GM19043 (cell line): ENCODE data around the gene UBXN7.
"Not testable (repeated sequence)": the region's sequence is repeated elsewhere in the genome, so short reads cannot be mapped to it uniquely, and the experiment has no call there.

Experiments used
- ATAC-seq: cut with Tn5 transposase; IDR thresholded peaks from one replicate; pipeline ENCODE4 v1.9.1; 2021; ENCODE audit warnings: low read depth; ENCODE audit not compliant: unreplicated experiment

Gene UBXN7

GRCh38 chr3:196357905-196358304, 74.3 kb downstream of the UBXN7 start:
- no peak for ATAC-seq

- no peak for ATAC-seq
Measured at GRCh38 chr3:196356556-196356955, 75.7 kb downstream of the UBXN7 start.

GRCh38 chr3:196355668-196356067, 76.6 kb downstream of the UBXN7 start:
- ATAC-seq, result no peak

GRCh38 chr3:196354132-196354531, 78.1 kb downstream of the UBXN7 start:
- no peak for ATAC-seq

GRCh38 chr3:196351541-196351940, 80.7 kb downstream of the UBXN7 start:
- no peak for ATAC-seq

- no peak for ATAC-seq
Measured at GRCh38 chr3:196350067-196350466, 82.2 kb downstream of the UBXN7 start.

GRCh38 chr3:196348698-196349097, 83.5 kb downstream of the UBXN7 start:
- no peak for ATAC-seq

GRCh38 chr3:196344663-196345062, 87.6 kb downstream of the UBXN7 start:
- ATAC-seq, result no peak

GRCh38 chr3:196343917-196344316, 88.3 kb downstream of the UBXN7 start:
- not testable (repeated sequence) for ATAC-seq

- ATAC-seq, result no peak
Measured at GRCh38 chr3:196341137-196341536, 91.1 kb downstream of the UBXN7 start.

GRCh38 chr3:196340466-196340865, 91.8 kb downstream of the UBXN7 start:
- ATAC-seq, result no peak

GRCh38 chr3:196339493-196340254, 92.6 kb downstream of the UBXN7 start:
- ATAC-seq, result no peak

- no peak for ATAC-seq
Measured at GRCh38 chr3:196339044-196339443, 93.2 kb downstream of the UBXN7 start.

- no peak for ATAC-seq
Measured at GRCh38 chr3:196336319-196337145, 95.7 kb downstream of the UBXN7 start.

- ATAC-seq, result no peak
Measured at GRCh38 chr3:196335503-196335948, 96.7 kb downstream of the UBXN7 start.

GRCh38 chr3:196334982-196335381, 97.2 kb downstream of the UBXN7 start:
- ATAC-seq, result no peak

GRCh38 chr3:196332168-196332567, 100.1 kb downstream of the UBXN7 start:
- ATAC-seq, result no peak

- ATAC-seq, result no peak
Measured at GRCh38 chr3:196327405-196327804, 104.8 kb downstream of the UBXN7 start.

- no peak for ATAC-seq
Measured at GRCh38 chr3:196326936-196327335, 105.3 kb downstream of the UBXN7 start.

GRCh38 chr3:196323691-196324090, 108.5 kb downstream of the UBXN7 start:
- ATAC-seq, result no peak

- no peak for ATAC-seq
Measured at GRCh38 chr3:196323016-196323415, 109.2 kb downstream of the UBXN7 start.

GRCh38 chr3:196321162-196321561, 111.1 kb downstream of the UBXN7 start:
- no peak for ATAC-seq
